Measurements from ENCODE around the gene ZNRF3. TPM values are rescaled to one million over a fixed set of nuclear protein-coding genes. Genes with fewer than 3 reads are reported as not detected.
"Not testable (repeated sequence)": the region's sequence is repeated elsewhere in the genome, so short reads cannot be mapped to it uniquely, and the experiment has no call there.

ZNRF3 gene
- total and polyA plus RNA-seq, 7 donors: 0.23 to 13.6 (median 8.9) TPM

DNA sequence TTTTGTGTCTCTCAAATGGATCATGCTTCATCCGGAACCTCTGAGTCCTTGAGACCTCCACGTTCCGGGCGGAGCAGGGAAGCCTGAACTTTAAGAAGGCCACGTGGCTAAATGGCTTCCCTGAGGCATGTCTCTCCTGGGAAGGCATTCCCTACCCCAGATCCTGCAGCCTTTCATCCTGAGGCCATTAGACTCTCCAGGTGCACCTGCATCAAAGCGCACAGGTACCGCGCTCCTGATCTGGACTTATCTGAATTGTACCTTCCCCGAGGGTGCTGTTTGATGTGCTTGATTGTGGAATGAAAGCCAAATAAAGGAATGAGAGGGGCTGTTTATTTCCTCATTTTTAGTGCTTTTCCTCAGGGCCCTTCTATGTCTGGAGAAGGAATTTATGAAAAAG is 155.8 kb downstream of the ZNRF3 start:
- intact Hi-C loops (cut with DNase I): loop anchor here (10.0 kb wide), 1 partner anchor 1014 kb away; no protein-coding TSS in a partner anchor
- H3K4me3 ChIP-seq: no peak overlapping the region
- H3K4me1 ChIP-seq: peaks cover 0 to 16% (median 13%) of the 10 kb centered on the region in 4 donors
- 20 to 75% methylated on average over 9 of the region's 9 CpGs for WGBS, 2 donors
- H3K9me3 ChIP-seq: no peaks in the 10 kb centered on the region
- H3K27ac ChIP-seq: no peak overlapping the region
- H3K27me3 ChIP-seq: no peaks in the 10 kb centered on the region
- TF ChIP-seq POLR2AphosphoS5 (IDR thresholded peaks at IDR 0.05) (no peak), EP300 (IDR thresholded peaks at IDR 0.05) (no peak), POLR2A (IDR thresholded peaks at IDR 0.05) (no peak)
- TF ChIP-seq, protein P1, sequence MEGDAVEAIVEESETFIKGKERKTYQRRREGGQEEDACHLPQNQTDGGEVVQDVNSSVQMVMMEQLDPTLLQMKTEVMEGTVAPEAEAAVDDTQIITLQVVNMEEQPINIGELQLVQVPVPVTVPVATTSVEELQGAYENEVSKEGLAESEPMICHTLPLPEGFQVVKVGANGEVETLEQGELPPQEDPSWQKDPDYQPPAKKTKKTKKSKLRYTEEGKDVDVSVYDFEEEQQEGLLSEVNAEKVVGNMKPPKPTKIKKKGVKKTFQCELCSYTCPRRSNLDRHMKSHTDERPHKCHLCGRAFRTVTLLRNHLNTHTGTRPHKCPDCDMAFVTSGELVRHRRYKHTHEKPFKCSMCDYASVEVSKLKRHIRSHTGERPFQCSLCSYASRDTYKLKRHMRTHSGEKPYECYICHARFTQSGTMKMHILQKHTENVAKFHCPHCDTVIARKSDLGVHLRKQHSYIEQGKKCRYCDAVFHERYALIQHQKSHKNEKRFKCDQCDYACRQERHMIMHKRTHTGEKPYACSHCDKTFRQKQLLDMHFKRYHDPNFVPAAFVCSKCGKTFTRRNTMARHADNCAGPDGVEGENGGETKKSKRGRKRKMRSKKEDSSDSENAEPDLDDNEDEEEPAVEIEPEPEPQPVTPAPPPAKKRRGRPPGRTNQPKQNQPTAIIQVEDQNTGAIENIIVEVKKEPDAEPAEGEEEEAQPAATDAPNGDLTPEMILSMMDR (IDR thresholded peaks at IDR 0.05): no peak
- peaks cover 0 to 10% (median 0%) of the 10 kb centered on the region in 4 donors for H3K36me3 ChIP-seq
- no peak for DNase-seq

GRCh38 chr22:29039684-29040083 is 156.3 kb downstream of the ZNRF3 start:
- not testable (repeated sequence) for DNase-seq, H3K9me3 ChIP-seq, H3K27me3 ChIP-seq, H3K4me3 ChIP-seq, H3K27ac ChIP-seq
- intact Hi-C loops (cut with DNase I): loop anchor here (1.0 to 10.0 kb wide), 3 partner anchors 183 to 1015 kb away; no protein-coding TSS in a partner anchor
- WGBS, 2 donors: 74 to 92% methylated on average over 4 of the region's 4 CpGs
- Histone ChIP-seq H3K36me3 (peaks cover 0 to 15% (median 0%) of the 10 kb centered on the region in 4 donors), H3K4me1 (peaks cover 0 to 21% (median 15%) of the 10 kb centered on the region in 4 donors)

DNA sequence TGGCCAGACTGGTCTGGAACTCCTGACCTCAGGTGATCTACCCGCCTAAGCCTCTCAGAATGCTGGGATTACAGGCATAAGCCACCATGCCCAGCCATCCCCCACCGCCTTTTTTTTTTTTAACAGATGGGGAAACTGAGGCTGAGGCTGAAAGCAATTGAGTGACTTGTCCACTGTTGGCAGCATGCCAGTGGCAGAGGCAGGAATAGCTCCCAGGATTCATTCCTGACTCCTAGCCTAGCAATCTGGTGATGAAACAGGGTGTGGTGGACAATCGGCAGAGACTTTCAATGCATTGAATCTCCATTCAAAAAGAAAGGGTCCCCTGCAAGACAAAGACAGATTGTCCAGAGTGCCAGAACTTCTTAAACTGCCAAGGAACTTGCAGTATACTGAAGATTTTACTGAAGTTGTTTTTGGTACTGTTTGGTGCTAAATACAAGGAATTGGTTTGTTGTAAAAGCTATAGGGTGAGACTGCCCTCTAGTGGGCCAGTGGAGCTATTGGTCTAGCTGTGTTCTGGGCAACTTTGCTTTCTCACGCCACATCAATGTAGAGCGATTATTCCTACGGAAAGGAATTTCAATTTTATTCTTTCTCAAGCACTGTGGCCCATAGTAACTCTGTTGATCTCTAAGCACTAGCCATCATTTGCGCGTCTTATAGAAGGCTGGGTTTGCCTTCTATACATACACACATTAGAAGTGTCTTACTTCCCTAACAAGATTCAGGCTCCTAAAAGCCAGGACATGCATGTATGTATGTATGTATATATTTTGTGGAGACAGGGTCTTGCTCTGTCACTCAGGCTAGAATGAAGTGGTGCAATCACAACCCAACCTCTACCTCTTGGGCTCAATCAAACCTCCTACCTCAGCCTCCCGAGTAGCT is 157.3 kb downstream of the ZNRF3 start:
- Histone ChIP-seq H3K36me3 (peaks cover 0 to 25% (median 0%) of the 10 kb centered on the region in 4 donors), H3K4me3 (no peak overlapping the region), H3K27me3 (no peaks in the 10 kb centered on the region), H3K4me1 (peaks cover 0 to 21% (median 15%) of the 10 kb centered on the region in 4 donors), H3K27ac (no peak overlapping the region), H3K9me3 (no peaks in the 10 kb centered on the region)
- WGBS, 2 donors: 29 to 36% methylated on average over 9 of the region's 9 CpGs
- TF ChIP-seq, protein P1 (IDR thresholded peaks at IDR 0.05): peak; percentile 87 to 97 (median 94)
- TF ChIP-seq EP300 (IDR thresholded peaks at IDR 0.05): no peak
- peak; percentile 81 for DNase-seq
- intact Hi-C loops (cut with DNase I): loop anchor here (1.0 to 5.0 kb wide), 2 partner anchors 184 to 433 kb away; no protein-coding TSS in a partner anchor

DNA sequence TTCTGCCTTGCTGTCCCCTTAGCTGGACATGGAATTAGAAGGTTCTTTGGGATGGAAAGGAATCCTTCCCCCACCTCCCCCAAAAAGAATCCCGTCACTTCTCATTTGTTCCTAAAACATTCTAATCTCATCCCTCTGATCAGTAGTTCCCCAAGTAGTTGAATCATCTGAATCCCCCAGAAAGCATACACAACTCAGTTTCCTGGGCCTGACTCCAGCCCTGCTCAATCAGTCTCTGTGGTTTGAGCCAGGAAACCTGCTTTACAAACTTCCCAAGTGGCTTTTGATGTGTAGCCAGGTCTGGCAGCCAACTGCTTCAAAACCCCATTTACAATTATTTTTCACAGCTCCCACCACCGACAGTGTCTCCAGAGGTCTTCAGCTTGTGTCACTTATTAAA is 158.0 kb downstream of the ZNRF3 start:
- no peak for TF ChIP-seq POLR2AphosphoS5 (IDR thresholded peaks at IDR 0.05)
- H3K4me1 ChIP-seq: peaks cover 0 to 21% (median 15%) of the 10 kb centered on the region in 4 donors

DNA sequence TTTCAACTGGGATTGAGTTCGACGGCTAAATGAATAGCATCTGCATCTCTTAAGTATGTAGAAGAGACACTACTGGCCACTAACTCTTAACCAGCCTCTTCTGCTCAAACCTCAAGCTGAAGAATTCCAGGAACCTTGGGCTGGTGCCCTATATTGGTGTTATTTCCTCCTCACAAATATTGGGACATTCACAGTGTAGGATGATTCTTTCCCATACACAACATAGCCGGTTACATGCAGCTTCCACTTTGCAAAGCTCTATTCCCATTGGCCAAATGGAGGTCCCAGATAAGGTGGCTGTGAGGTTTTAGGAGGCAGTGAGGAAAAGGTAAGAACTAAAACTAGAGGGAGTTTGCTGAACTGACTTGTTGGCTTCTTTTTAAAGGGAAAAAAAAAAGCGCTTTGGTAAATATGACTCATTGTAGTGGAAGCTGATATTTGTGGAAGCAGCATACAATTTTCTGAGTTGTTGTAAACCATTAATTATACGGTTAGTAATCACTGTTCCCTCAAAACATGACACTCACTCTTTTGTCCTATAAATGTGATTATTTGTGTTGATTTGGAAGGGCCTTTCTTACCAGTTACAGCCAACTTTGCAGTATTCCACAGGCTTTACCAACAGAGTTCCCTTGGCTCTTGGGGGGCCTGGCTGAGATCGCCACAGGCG is 160.7 kb downstream of the ZNRF3 start:
- H3K4me1 ChIP-seq: peaks cover 0 to 21% (median 15%) of the 10 kb centered on the region in 4 donors
- 80 to 83% methylated on average over 7 of the region's 7 CpGs for WGBS, 2 donors
- no peaks in the 10 kb centered on the region for H3K9me3 ChIP-seq
- H3K36me3 ChIP-seq: peaks cover 2 to 59% (median 16%) of the 10 kb centered on the region in 4 donors
- intact Hi-C loops (cut with DNase I): loop anchor here (5.0 kb wide), 1 partner anchor 437 kb away; no protein-coding TSS in a partner anchor
- no peaks in the 10 kb centered on the region for H3K27me3 ChIP-seq
- TF ChIP-seq, protein P1 (IDR thresholded peaks at IDR 0.05): no peak
- TF ChIP-seq EP300 (IDR thresholded peaks at IDR 0.05): no peak
- TF ChIP-seq POLR2AphosphoS5 (IDR thresholded peaks at IDR 0.05): no peak
- TF ChIP-seq POLR2A (IDR thresholded peaks at IDR 0.05): no peak
- no peak for DNase-seq
- peak overlapping the region; percentile 16 to 59 (median 34) for H3K27ac ChIP-seq
- H3K4me3 ChIP-seq: no peak overlapping the region

More for the DNA sequence above, 158.0 kb downstream of the ZNRF3 start:
- 30 to 51% methylated on average over 2 of the region's 2 CpGs for WGBS, 2 donors
- intact Hi-C loops (cut with DNase I): loop anchor here (5.0 kb wide), 1 partner anchor 434 kb away; no protein-coding TSS in a partner anchor
- H3K36me3 ChIP-seq: peaks cover 0 to 32% (median 2%) of the 10 kb centered on the region in 4 donors
- no peaks in the 10 kb centered on the region for H3K9me3 ChIP-seq
- no peaks in the 10 kb centered on the region for H3K27me3 ChIP-seq
- H3K27ac ChIP-seq: no peak overlapping the region
- H3K4me3 ChIP-seq: no peak overlapping the region
- DNase-seq: no peak
